Stomach (tissue), 4 donors: Measurements from ENCODE around the gene ANP32B.

Experiments used
- CTCF ChIP-seq, 7 experiments: fragments of 450-650 bp in 4 of 7; fragments of 200-600 bp in 3 of 7; sonication (generic) in 3 of 7; IDR thresholded peaks; one replicate each; pipeline ENCODE4 v1.5.1; 2016 to 2019; ENCODE audit warnings: antibody characterized with exemption in 7 of 7, control low read depth in 2 of 7, mild to moderate bottlenecking in 1 of 7
- EP300 ChIP-seq: sonication (generic); formaldehyde crosslinking; IDR thresholded peaks from one replicate; pipeline ENCODE4 v1.6.1; 2017; ENCODE audit warnings: antibody characterized with exemption
- POLR2A ChIP-seq, 4 donors: fragments of 450-650 bp; IDR thresholded peaks; one replicate each; pipeline ENCODE4 v1.6.1; 2016; ENCODE audit warnings: antibody characterized with exemption in 4 of 4, control low read depth in 2 of 4, mild to moderate bottlenecking in 1 of 4, moderate library complexity in 1 of 4
- POLR2AphosphoS5 ChIP-seq, 3 donors: sonication (generic); formaldehyde crosslinking; IDR thresholded peaks; one replicate each; pipeline ENCODE4 v1.6.1; 2016; ENCODE audit warnings: antibody characterized with exemption in 3 of 3

GRCh38 chr9:98008764-98009163, 25.6 kb downstream of the ANP32B start:
- no peak for TF ChIP-seq POLR2AphosphoS5 (IDR thresholded peaks at IDR 0.05)
- TF ChIP-seq CTCF (IDR thresholded peaks at IDR 0.05): no peak
- TF ChIP-seq POLR2A (IDR thresholded peaks at IDR 0.05): no peak
- no peak for TF ChIP-seq EP300
